AG04450 (cell line): ENCODE results near the gene TMEM100. TPM values are rescaled to one million over a fixed set of nuclear protein-coding genes. Genes with fewer than 3 reads are reported as not detected.

ENCODE experiments used
- CTCF ChIA-PET: fragments of 300-600, 350-600 bp; formaldehyde crosslinking; extraction: SDS; loops from one replicate; lab custom pipeline; 2022; ENCODE audit warnings: antibody characterized with exemption, inconsistent platforms; lab: Charles Lee
- POLR2A ChIA-PET: fragments of 350-600 bp; formaldehyde crosslinking; extraction: SDS; loops from one replicate; lab custom pipeline; 2021; ENCODE audit warnings: antibody characterized with exemption, inconsistent platforms; lab: Yijun Ruan, JAX
- DNase-seq: peaks from one replicate; pipeline ENCODE4 v3.0.0-alpha.2; 2011; ENCODE audit warnings: low read depth, low spot score
- H3K27ac ChIP-seq: one replicate; pipeline ENCODE4 v1.5.1; 2012; ENCODE audit warnings: low read depth, low read length, control low read depth
- H3K27me3 ChIP-seq: one replicate; pipeline ENCODE4 v1.6.0; 2012; ENCODE audit warnings: low read length; ENCODE audit not compliant: control insufficient read depth, insufficient read depth
- H3K4me3 ChIP-seq: 2 replicates; pipeline ENCODE4 v1.5.1; 2011; ENCODE audit warnings: mild to moderate bottlenecking, low read depth, low read length, control low read depth
- H3K9me3 ChIP-seq: 2 replicates; pipeline ENCODE4 v1.5.1; 2012; ENCODE audit warnings: low read length; ENCODE audit not compliant: control insufficient read depth, insufficient read depth
- CTCF ChIP-seq: IDR thresholded peaks from 2 replicates; pipeline ENCODE4 v1.5.1; 2011; ENCODE audit warnings: low read depth, low read length, control low read depth, inconsistent platforms
- polyA plus RNA-seq: library from polyadenylated mRNA; depleted of rRNA; stranded (reverse); fragments of >200 nt; gene quantifications from 2 replicates; pipeline ENCODE4 v1.2.3, GENCODE V29; 2011

TMEM100 gene
- polyA plus RNA-seq, 1 experiment = 0.63 TPM

DNA sequence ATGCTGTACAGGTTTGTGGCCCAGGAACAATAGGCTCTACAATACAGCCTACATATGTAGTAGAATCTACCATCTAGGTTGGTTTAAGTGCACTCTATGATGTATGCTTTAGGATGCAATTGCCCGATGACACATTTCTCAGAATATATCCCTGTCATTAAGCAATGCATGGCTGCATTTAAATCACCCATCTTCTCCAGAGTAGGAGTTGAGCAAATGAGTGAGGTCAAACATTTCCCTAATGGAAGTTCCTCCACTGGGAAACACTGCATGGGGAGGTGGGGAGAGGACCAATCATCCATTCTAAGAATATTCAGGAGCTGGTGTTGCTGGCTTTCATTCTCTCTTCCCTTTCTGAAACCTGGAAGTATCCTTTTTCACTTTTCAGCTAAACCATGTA is 26.2 kb upstream of the TMEM100 start:
- H3K4me3 ChIP-seq = no peak overlapping the region
- ChIA-PET CTCF (interaction anchor here (2.9 to 5.8 kb wide), 2 partner anchors 12 to 21 kb away, joined by 18 to 56 read pairs; no protein-coding TSS in a partner anchor), POLR2A (no interaction called here)

GRCh38 chr17:55747209-55747608 is 24.5 kb upstream of the TMEM100 start:
- DNase-seq = no peak
- Histone ChIP-seq H3K9me3 (no peaks in the 10 kb centered on the region; the same call in 1 of the 2 replicates), H3K27me3 (peaks cover 6% of the 10 kb centered on the region), H3K4me3 (no peak overlapping the region), H3K27ac (no peak overlapping the region)
- POLR2A ChIA-PET = interaction anchor here (0.6 kb wide), 1 partner anchor 13 kb away, joined by 5 read pairs; no protein-coding TSS in a partner anchor
- no peak for TF ChIP-seq CTCF
- CTCF ChIA-PET = interaction anchor here (5.8 kb wide), 1 partner anchor 11 kb away, joined by 56 read pairs; no protein-coding TSS in a partner anchor

More for the DNA sequence above, 26.2 kb upstream of the TMEM100 start:
- no peaks in the 10 kb centered on the region; the same call in 1 of the 2 replicates for H3K9me3 ChIP-seq
- no peak overlapping the region for H3K27ac ChIP-seq
- no peak for DNase-seq
- no peak for TF ChIP-seq CTCF
- H3K27me3 ChIP-seq = peaks cover 6% of the 10 kb centered on the region

GRCh38 chr17:55746466-55746865 is 23.8 kb upstream of the TMEM100 start:
- TF ChIP-seq CTCF = no peak
- ChIA-PET CTCF (interaction anchor here (5.8 kb wide), 1 partner anchor 10 kb away, joined by 56 read pairs; no protein-coding TSS in a partner anchor), POLR2A (no interaction called here)
- Histone ChIP-seq H3K4me3 (no peak overlapping the region), H3K9me3 (no peaks in the 10 kb centered on the region; the same call in 1 of the 2 replicates), H3K27ac (no peak overlapping the region), H3K27me3 (peaks cover 6% of the 10 kb centered on the region)
- no peak for DNase-seq

DNA sequence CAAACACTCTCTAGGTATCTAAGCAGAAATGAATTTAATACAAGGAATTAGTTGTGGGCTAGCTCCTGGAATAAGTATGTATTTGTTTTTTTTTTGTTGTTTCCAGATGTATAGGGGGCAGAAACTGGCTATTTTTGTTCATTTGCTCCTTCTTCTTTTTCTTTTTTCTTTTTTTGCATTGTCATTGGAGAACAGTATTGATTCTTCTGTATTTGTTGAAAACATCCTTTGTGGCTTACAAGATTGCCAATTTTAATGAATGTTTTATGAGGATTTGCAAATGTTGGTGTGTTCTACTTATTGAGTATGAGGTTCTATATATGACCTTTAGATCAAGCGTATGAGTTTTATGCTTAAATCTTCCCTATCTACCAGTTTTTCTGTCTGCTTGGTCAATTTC is 22.6 kb upstream of the TMEM100 start:
- ChIA-PET CTCF (interaction anchor here (0.5 to 1.1 kb wide), 2 partner anchors 10 to 177 kb away, joined by 4 to 5 read pairs; no protein-coding TSS in a partner anchor), POLR2A (no interaction called here)
- Histone ChIP-seq H3K4me3 (no peak overlapping the region), H3K27ac (no peak overlapping the region), H3K9me3 (no peaks in the 10 kb centered on the region), H3K27me3 (peaks cover 6% of the 10 kb centered on the region)
- DNase-seq = no peak
- no peak for TF ChIP-seq CTCF

GRCh38 chr17:55743103-55743679 is 20.5 kb upstream of the TMEM100 start:
- Histone ChIP-seq H3K9me3 (no peaks in the 10 kb centered on the region), H3K4me3 (no peak overlapping the region), H3K27me3 (peaks cover 3% of the 10 kb centered on the region), H3K27ac (no peak overlapping the region)
- POLR2A ChIA-PET = no interaction called here
- CTCF ChIA-PET = interaction anchor here (1.0 kb wide), 1 partner anchor 8 kb away, joined by 7 read pairs; no protein-coding TSS in a partner anchor
- no peak for DNase-seq
- no peak for TF ChIP-seq CTCF
